H1 (cell line): ENCODE results near the gene HTR2C. TPM values are rescaled to one million over a fixed set of nuclear protein-coding genes. Genes with fewer than 3 reads are reported as not detected.

ENCODE experiments used
- CHD7 ChIP-seq: fragments of 300-600 bp; sonication (generic); IDR thresholded peaks from 2 replicates; pipeline ENCODE4 v1.7.1; 2012; ENCODE audit warnings: low read length, moderate library complexity, mild to moderate bottlenecking, inconsistent platforms; ENCODE audit not compliant: insufficient replicate concordance
- GTF2F1 ChIP-seq: IDR thresholded peaks from 2 replicates; pipeline ENCODE4 v1.6.1; 2012; ENCODE audit warnings: low read depth, low read length, improper control_type of control experiment, borderline replicate concordance
- polyA plus RNA-seq, 7 experiments: library from polyadenylated mRNA; depleted of rRNA in 3 of 7; stranded (reverse) in 5 of 7; unstranded in 2 of 7; fragments of >200 nt in 5 of 7; fragments of 200-250 nt in 2 of 7; gene quantifications; 1 replicate in 5 of 7; 2 replicates in 1 of 7; 4 replicates in 1 of 7; pipeline versions ENCODE4 v1.2.1 to v1.2.3, GENCODE V29; 2011 to 2013; ENCODE audit warnings: missing spikeins in 2 of 7, mixed read lengths in 2 of 7
- total RNA-seq: library from RNA; stranded (reverse); fragmentation: NEBNext Ultra II Directional; extraction: Animal tissue kit (Norgen Biotek cat#: 25700); gene quantifications from 2 replicates; pipeline ENCODE4 v1.2.1, GENCODE V29; 2021

HTR2C gene
- total and polyA plus RNA-seq, 2 of the 8 experiments (the other 6 are each of a cell fraction or from before 2014, with no cell fraction given) = 1.7 to 2.0 TPM

GRCh38 chrX:114906984-114907510 lies 323.2 kb downstream of the HTR2C start (continued):
- TF ChIP-seq CHD7 (peak; percentile 27), GTF2F1 (no peak)
